Suprapubic skin (tissue), 4 donors: ENCODE data around the gene SLC35F2.

Source experiments
- CTCF ChIP-seq, 2 donors: fragments of 200-600 bp in 1 of 2; fragments of 450-650 bp in 1 of 2; sonication (generic) in 1 of 2; IDR thresholded peaks; one replicate each; pipeline ENCODE4 v1.5.1; 2016 to 2019; ENCODE audit warnings: antibody characterized with exemption in 2 of 2, mild to moderate bottlenecking in 1 of 2, moderate library complexity in 1 of 2
- POLR2A ChIP-seq, 2 donors: fragments of 450-650 bp; IDR thresholded peaks; one replicate each; pipeline ENCODE4 v1.6.1; 2017; ENCODE audit warnings: antibody characterized with exemption in 2 of 2, mild to moderate bottlenecking in 2 of 2, moderate library complexity in 2 of 2
- POLR2AphosphoS5 ChIP-seq, 3 donors: sonication (generic); formaldehyde crosslinking; IDR thresholded peaks; one replicate each; pipeline ENCODE4 v1.6.1; 2017; ENCODE audit warnings: antibody characterized with exemption in 3 of 3

GRCh38 chr11:107747622-107748021 lies 111.0 kb downstream of the SLC35F2 start:
- TF ChIP-seq POLR2A (IDR thresholded peaks at IDR 0.05) = no peak
- TF ChIP-seq POLR2AphosphoS5 (IDR thresholded peaks at IDR 0.05) = no peak
- no peak for TF ChIP-seq CTCF (IDR thresholded peaks at IDR 0.05)
